NCI-H2196 (cell line): Measurements from ENCODE around the gene SEMA5B.

Experiments used
- DNase-seq: peaks from one replicate; lab custom pipeline; 2025; ENCODE audit not compliant: unreplicated experiment; lab: John Stamatoyannopoulos, UW

SEMA5B gene

GRCh38 chr3:122868322-122868721 is 159.2 kb downstream of the SEMA5B start:
- DNase-seq: no peak

- DNase-seq: no peak
Observed at GRCh38 chr3:122864498-122864897, 163.1 kb downstream of the SEMA5B start.

GRCh38 chr3:122862381-122862780 is 165.2 kb downstream of the SEMA5B start:
- no peak for DNase-seq
